Heart right ventricle (tissue), 16 donors: ENCODE data around the gene TPI1. TPM values are rescaled to one million over a fixed set of nuclear protein-coding genes. Genes with fewer than 3 reads are reported as not detected.

ENCODE experiments used
- ATAC-seq, 8 donors: fragments of 200-7000 bp; cut with Tn5 transposase; one replicate each; pipeline ENCODE4 v1.9.1; 2020; ENCODE audit warnings: mild to moderate bottlenecking in 8 of 8, moderate library complexity in 8 of 8, moderate number of reproducible peaks in 1 of 8
- DNase-seq, 2 donors: peaks; one replicate each; pipeline ENCODE4 v3.0.0-alpha.2; 2020
- H3K27ac ChIP-seq, 10 donors: fragments of 200-600 bp; sonication (generic) in 2 of 10; one replicate each; pipeline versions ENCODE4 v1.5.0 to v1.8.0; 2020 to 2022; ENCODE audit warnings: mild to moderate bottlenecking in 3 of 10
- H3K27me3 ChIP-seq, 7 donors: fragments of 200-600 bp; one replicate each; pipeline ENCODE4 v1.8.0; 2021 to 2022; ENCODE audit warnings: mild to moderate bottlenecking in 2 of 7
- H3K36me3 ChIP-seq, 9 donors: fragments of 200-600 bp; sonication (generic) in 1 of 9; one replicate each; pipeline versions ENCODE4 v1.5.0 to v1.8.0; 2020 to 2022; ENCODE audit warnings: mild to moderate bottlenecking in 2 of 9
- H3K4me1 ChIP-seq, 9 donors: fragments of 200-600 bp; sonication (generic) in 1 of 9; one replicate each; pipeline versions ENCODE4 v1.5.0 to v1.8.0; 2020 to 2022; ENCODE audit warnings: mild to moderate bottlenecking in 4 of 9
- H3K4me3 ChIP-seq, 10 donors: fragments of 200-600 bp; sonication (generic) in 2 of 10; one replicate each; pipeline versions ENCODE4 v1.5.0 to v1.8.0; 2020 to 2022; ENCODE audit warnings: mild to moderate bottlenecking in 7 of 10, moderate library complexity in 2 of 10
- H3K9me3 ChIP-seq, 11 donors: fragments of 200-600 bp in 10 of 11; sonication (generic) in 2 of 11; one replicate each; pipeline versions ENCODE4 v1.5.0 to v1.8.0; 2013 to 2022; ENCODE audit warnings: mild to moderate bottlenecking in 2 of 11, control low read depth in 1 of 11, moderate library complexity in 1 of 11
- WGBS, 2 donors: extraction: QIAGEN DNeasy Blood & Tissue Kit; methylation state at CpG; one replicate each; pipeline ENCODE4 v1.1.7; 2013; ENCODE audit warnings: inconsistent platforms in 1 of 2; 5-methylcytosine and 5-hydroxymethylcytosine counted together
- intact Hi-C, 10 donors: fragments of 100-400 bp; cut with DNase I; formaldehyde crosslinking; loops; one replicate each; pipeline versions ENCODE4 v1.11.1 to v1.14.2; 2022
- polyA plus RNA-seq, 2 donors: library from polyadenylated mRNA; stranded (reverse); fragments of 200-250 nt; gene quantifications; one replicate each; pipeline ENCODE4 v1.2.3, GENCODE V29; 2013
- total RNA-seq, 10 donors: library from RNA; stranded (reverse); fragmentation: NEBNext Ultra II Directional in 3 of 10; extraction: Animal tissue kit (Norgen Biotek cat#: 25700) in 3 of 10; gene quantifications; one replicate each; pipeline versions ENCODE4 v1.2.1 to v1.2.4, GENCODE V29; 2021 to 2023
- TF ChIP-seq, protein P1 (sequence below), 9 donors: fragments of 200-600 bp; sonication (generic) in 2 of 9; IDR thresholded peaks; one replicate each; pipeline versions ENCODE4 v1.5.0 to v1.8.0; 2021 to 2022; ENCODE audit warnings: antibody characterized with exemption in 9 of 9, mild to moderate bottlenecking in 5 of 9, moderate library complexity in 1 of 9
- donor health status: Arrhythmogenic right ventricular cardiomyopathy.
- donor health status: ischemic (EF 13 %, LVEDD 7.1; RV severe dilation, severe dysfunction).
- donor health status: healthy with polysubstance abuse.
- donor health status: DM: no; HTN: yes; CAD: no.
- donor health status: DM: no; HTN: no; CAD: no.
- donor health status: ischemic (EF 25% LVEDD 6.9; RV normal size, moderate dysfunction).
- donor health status: ischemic (EF 25% LVEDD 5.7; RV mildly dilated, moderate dysfunction).
- donor health status: healthy.
- donor health status: DM: yes; HTN: yes; CAD: no.
- donor health status: Ischemic cardiomyopathy.
- donor health status: ischemic (EF 35%, LVEDD 5.7; RV mildly dilated, moderate dysfunction).
- donor health status: nonischemic (EF 11% LVEDD 7.7; RV severe dilation, severe dysfunction).
- donor health status: DM: yes; HTN: yes; CAD: no.
- donor health status: PGD.
- donor health status: ischemic (EF 29% LVEDD 5.4; RV normal size, mild dysfunction).
- donor health status: nonischemic (EF 23%, LVEDD 6.1; RV moderate dilation, normal function).

Gene TPI1
- total and polyA plus RNA-seq, 12 donors: 367 to 1,432 (median 839) TPM

- Histone ChIP-seq H3K36me3 (peaks cover 5 to 89% (median 79%) of the 10 kb centered on the region in 9 donors), H3K27ac (no peak overlapping the region), H3K4me1 (peaks cover 0 to 4% (median under 1%) of the 10 kb centered on the region in 9 donors), H3K27me3 (no peaks in the 10 kb centered on the region), H3K4me3 (no peak overlapping the region), H3K9me3 (no peaks in the 10 kb centered on the region)
- intact Hi-C loops: no loop called here
- no peak for DNase-seq
- ATAC-seq: no peak
- TF ChIP-seq, protein P1, sequence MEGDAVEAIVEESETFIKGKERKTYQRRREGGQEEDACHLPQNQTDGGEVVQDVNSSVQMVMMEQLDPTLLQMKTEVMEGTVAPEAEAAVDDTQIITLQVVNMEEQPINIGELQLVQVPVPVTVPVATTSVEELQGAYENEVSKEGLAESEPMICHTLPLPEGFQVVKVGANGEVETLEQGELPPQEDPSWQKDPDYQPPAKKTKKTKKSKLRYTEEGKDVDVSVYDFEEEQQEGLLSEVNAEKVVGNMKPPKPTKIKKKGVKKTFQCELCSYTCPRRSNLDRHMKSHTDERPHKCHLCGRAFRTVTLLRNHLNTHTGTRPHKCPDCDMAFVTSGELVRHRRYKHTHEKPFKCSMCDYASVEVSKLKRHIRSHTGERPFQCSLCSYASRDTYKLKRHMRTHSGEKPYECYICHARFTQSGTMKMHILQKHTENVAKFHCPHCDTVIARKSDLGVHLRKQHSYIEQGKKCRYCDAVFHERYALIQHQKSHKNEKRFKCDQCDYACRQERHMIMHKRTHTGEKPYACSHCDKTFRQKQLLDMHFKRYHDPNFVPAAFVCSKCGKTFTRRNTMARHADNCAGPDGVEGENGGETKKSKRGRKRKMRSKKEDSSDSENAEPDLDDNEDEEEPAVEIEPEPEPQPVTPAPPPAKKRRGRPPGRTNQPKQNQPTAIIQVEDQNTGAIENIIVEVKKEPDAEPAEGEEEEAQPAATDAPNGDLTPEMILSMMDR (IDR thresholded peaks at IDR 0.05): no peak
- 92 to 100% methylated on average over 2 of the region's 2 CpGs for WGBS, 2 donors
Measured at GRCh38 chr12:6858799-6859198, 8.5 kb upstream of the TPI1 start.

- no peaks in the 10 kb centered on the region for H3K4me1 ChIP-seq
- peaks cover 5 to 100% (median 91%) of the 10 kb centered on the region in 9 donors for H3K36me3 ChIP-seq
- H3K27ac ChIP-seq: no peak overlapping the region
- no peak overlapping the region for H3K4me3 ChIP-seq
- no peaks in the 10 kb centered on the region for H3K9me3 ChIP-seq
- ATAC-seq (no peak), DNase-seq (no peak)
- TF ChIP-seq, protein P1 (IDR thresholded peaks at IDR 0.05): no peak
- 95 to 97% methylated on average over 9 of the region's 9 CpGs for WGBS, 2 donors
- H3K27me3 ChIP-seq: no peaks in the 10 kb centered on the region
- intact Hi-C loops: loop anchor here in 1 of 10 donors (10.0 kb wide), 1 partner anchor 85 kb away; the partner anchor contains the start of genes C12orf57 and RNU7-1
Measured at GRCh38 chr12:6860116-6860515, 7.2 kb upstream of the TPI1 start.

- H3K27me3 ChIP-seq: no peaks in the 10 kb centered on the region
- DNase-seq (no peak), ATAC-seq (no peak)
- H3K9me3 ChIP-seq: no peaks in the 10 kb centered on the region
- intact Hi-C loops: loop anchor here in 1 of 10 donors (10.0 kb wide), 1 partner anchor 84 kb away; the partner anchor contains the start of genes C12orf57 and RNU7-1
- 96 to 97% methylated on average over 7 of the region's 7 CpGs for WGBS, 2 donors
- TF ChIP-seq, protein P1 (IDR thresholded peaks at IDR 0.05): no peak
- H3K4me3 ChIP-seq: no peak overlapping the region
- no peaks in the 10 kb centered on the region for H3K4me1 ChIP-seq
- H3K27ac ChIP-seq: no peak overlapping the region
- H3K36me3 ChIP-seq: peaks cover 5 to 100% (median 87%) of the 10 kb centered on the region in 9 donors
Measured at GRCh38 chr12:6860942-6861341, 6.4 kb upstream of the TPI1 start.

DNA sequence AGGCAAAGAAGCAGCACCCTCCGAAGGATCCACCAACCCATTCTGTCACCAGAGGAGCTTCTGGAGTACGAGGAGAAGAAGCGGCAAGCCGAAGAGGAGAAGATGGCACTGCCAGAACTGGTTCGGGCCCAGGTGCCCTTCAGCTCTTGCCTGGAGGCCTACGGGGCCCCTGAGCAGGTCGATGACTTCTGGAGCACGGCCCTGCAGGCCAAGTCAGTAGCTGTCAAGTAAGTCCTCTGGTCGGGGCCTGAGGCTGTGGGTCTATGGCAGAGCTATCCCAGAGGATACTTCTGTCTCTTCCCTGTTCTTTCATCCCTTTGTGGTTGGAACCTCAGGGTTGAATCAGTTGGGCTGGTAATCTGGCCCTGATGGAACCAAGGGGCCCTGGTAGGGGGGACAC is 5.9 kb upstream of the TPI1 start:
- DNase-seq (no peak), ATAC-seq (no peak)
- Histone ChIP-seq H3K9me3 (no peaks in the 10 kb centered on the region), H3K27me3 (no peaks in the 10 kb centered on the region), H3K27ac (no peak overlapping the region), H3K4me3 (no peak overlapping the region), H3K36me3 (peaks cover 5 to 100% (median 82%) of the 10 kb centered on the region in 9 donors), H3K4me1 (peaks cover 0 to under 1% (median 0%) of the 10 kb centered on the region in 9 donors)
- TF ChIP-seq, protein P1 (IDR thresholded peaks at IDR 0.05): no peak
- intact Hi-C loops: loop anchor here in 1 of 10 donors (10.0 kb wide), 1 partner anchor 83 kb away; the partner anchor contains the start of genes C12orf57 and RNU7-1
- WGBS, 2 donors: 95 to 97% methylated on average over 9 of the region's 9 CpGs
